Measurements from ENCODE around the gene MSH5.
A peak's percentile ranks its signal among the peaks of the same experiment; 100 is the strongest.

MSH5 gene

GRCh38 chr6:31729979-31730630 lies 9.7 kb upstream of the MSH5 start:
- peak; percentile 91 for DNase-seq

GRCh38 chr6:31730631-31731086 lies 9.1 kb upstream of the MSH5 start:
- no peak for DNase-seq

- no peak for DNase-seq
These were observed 7.8 kb upstream of the MSH5 start for GRCh38 chr6:31732029-31732428.

- no peak for DNase-seq
These were observed 6.1 kb upstream of the MSH5 start for GRCh38 chr6:31733734-31734133.

- no peak for DNase-seq
These were observed 5.5 kb upstream of the MSH5 start for GRCh38 chr6:31734247-31734820.

- peak; percentile 83 for DNase-seq
These were observed 4.9 kb upstream of the MSH5 start for GRCh38 chr6:31734821-31735406.

- peak; percentile 84 for DNase-seq
These were observed 3.6 kb upstream of the MSH5 start, which contains the start of gene CLIC1 for GRCh38 chr6:31736021-31736767. CLIC1 (minus strand) TSS chr6:31736530; CDS start chr6:31736300, 230 bp downstream.

- DNase-seq = no peak
These were observed 3.0 kb upstream of the MSH5 start for GRCh38 chr6:31736768-31737314.

- no peak for DNase-seq
These were observed 2.4 kb upstream of the MSH5 start for GRCh38 chr6:31737315-31737990.

- DNase-seq = peak; percentile 79
These were observed 1.5 kb upstream of the MSH5 start for GRCh38 chr6:31737991-31738979.

- peak; percentile 9 for DNase-seq
These were observed 805 bp downstream of the MSH5 start for GRCh38 chr6:31740397-31741223.

- no peak for DNase-seq
These were observed 2.0 kb downstream of the MSH5 start for GRCh38 chr6:31741815-31742214.

GRCh38 chr6:31742894-31743293 lies 3.1 kb downstream of the MSH5 start:
- DNase-seq = no peak

GRCh38 chr6:31744422-31744821 lies 4.6 kb downstream of the MSH5 start:
- DNase-seq = no peak

- no peak for DNase-seq
These were observed 9.7 kb downstream of the MSH5 start for GRCh38 chr6:31749301-31750036.

GRCh38 chr6:31750411-31751022 lies 10.7 kb downstream of the MSH5 start:
- DNase-seq = no peak

- peak; percentile 64 for DNase-seq
These were observed 13.0 kb downstream of the MSH5 start for GRCh38 chr6:31752739-31753319.

- DNase-seq = no peak
These were observed 18.5 kb downstream of the MSH5 start for GRCh38 chr6:31758281-31758680.

GRCh38 chr6:31760790-31761189 lies 21.0 kb downstream of the MSH5 start:
- DNase-seq = no peak
